BE2C (cell line): ENCODE measurements around the gene PHACTR1.

ENCODE experiments used
- DNase-seq: peaks from one replicate; pipeline ENCODE4 v3.0.0-alpha.2; 2020
- H3K27me3 ChIP-seq: fragments of 250-450 bp; sonication (Bioruptor Pico); 2 replicates; pipeline ENCODE4 v1.5.1; 2020; ENCODE audit warnings: mild to moderate bottlenecking
- H3K36me3 ChIP-seq: fragments of 250-450 bp; sonication (Bioruptor Pico); 2 replicates; pipeline ENCODE4 v1.5.1; 2020; ENCODE audit warnings: mild to moderate bottlenecking
- H3K4me1 ChIP-seq: fragments of 250-450 bp; sonication (Bioruptor Pico); 2 replicates; pipeline ENCODE4 v1.5.1; 2020
- H3K4me3 ChIP-seq: 2 replicates; pipeline ENCODE4 v1.5.1; 2011; ENCODE audit warnings: low read depth, low read length
- H3K9me3 ChIP-seq: fragments of 250-450 bp; sonication (Bioruptor Pico); 2 replicates; pipeline ENCODE4 v1.5.1; 2020
- TF ChIP-seq, protein P1 (sequence below): IDR thresholded peaks from 2 replicates; pipeline ENCODE4 v1.5.1; 2012; ENCODE audit warnings: mild to moderate bottlenecking, low read depth, low read length

The PHACTR1 gene

DNA sequence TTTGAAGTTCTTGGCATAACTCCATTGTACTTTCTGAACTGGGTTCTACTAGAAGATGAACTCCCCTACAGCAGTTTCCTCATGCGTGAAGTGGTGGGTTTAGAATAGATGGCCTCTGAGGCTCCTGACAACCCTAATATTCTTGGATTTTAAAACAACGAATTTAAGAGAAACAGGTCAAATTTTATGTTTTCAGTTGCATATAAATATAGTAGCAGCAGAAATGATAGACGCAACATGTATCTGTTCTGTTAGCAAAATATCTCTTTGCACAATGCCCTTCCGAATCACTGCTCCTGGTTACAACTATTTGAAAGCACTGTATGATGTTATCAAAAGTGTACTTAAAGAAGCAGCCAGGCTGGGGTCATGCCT is 364.6 kb downstream of the PHACTR1 start:
- Histone ChIP-seq H3K4me3 (no peak overlapping the region), H3K36me3 (no peaks in the 10 kb centered on the region), H3K9me3 (no peaks in the 10 kb centered on the region), H3K27me3 (no peaks in the 10 kb centered on the region), H3K4me1 (no peaks in the 10 kb centered on the region)
- no peak for DNase-seq
- TF ChIP-seq, protein P1, sequence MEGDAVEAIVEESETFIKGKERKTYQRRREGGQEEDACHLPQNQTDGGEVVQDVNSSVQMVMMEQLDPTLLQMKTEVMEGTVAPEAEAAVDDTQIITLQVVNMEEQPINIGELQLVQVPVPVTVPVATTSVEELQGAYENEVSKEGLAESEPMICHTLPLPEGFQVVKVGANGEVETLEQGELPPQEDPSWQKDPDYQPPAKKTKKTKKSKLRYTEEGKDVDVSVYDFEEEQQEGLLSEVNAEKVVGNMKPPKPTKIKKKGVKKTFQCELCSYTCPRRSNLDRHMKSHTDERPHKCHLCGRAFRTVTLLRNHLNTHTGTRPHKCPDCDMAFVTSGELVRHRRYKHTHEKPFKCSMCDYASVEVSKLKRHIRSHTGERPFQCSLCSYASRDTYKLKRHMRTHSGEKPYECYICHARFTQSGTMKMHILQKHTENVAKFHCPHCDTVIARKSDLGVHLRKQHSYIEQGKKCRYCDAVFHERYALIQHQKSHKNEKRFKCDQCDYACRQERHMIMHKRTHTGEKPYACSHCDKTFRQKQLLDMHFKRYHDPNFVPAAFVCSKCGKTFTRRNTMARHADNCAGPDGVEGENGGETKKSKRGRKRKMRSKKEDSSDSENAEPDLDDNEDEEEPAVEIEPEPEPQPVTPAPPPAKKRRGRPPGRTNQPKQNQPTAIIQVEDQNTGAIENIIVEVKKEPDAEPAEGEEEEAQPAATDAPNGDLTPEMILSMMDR = no peak

GRCh38 chr6:13089296-13089994 is 372.9 kb downstream of the PHACTR1 start:
- H3K27me3 ChIP-seq = no peaks in the 10 kb centered on the region
- TF ChIP-seq, protein P1 = no peak
- no peak for DNase-seq
- H3K36me3 ChIP-seq = no peaks in the 10 kb centered on the region
- H3K4me1 ChIP-seq = no peaks in the 10 kb centered on the region
- H3K4me3 ChIP-seq = no peak overlapping the region
- no peaks in the 10 kb centered on the region for H3K9me3 ChIP-seq

DNA sequence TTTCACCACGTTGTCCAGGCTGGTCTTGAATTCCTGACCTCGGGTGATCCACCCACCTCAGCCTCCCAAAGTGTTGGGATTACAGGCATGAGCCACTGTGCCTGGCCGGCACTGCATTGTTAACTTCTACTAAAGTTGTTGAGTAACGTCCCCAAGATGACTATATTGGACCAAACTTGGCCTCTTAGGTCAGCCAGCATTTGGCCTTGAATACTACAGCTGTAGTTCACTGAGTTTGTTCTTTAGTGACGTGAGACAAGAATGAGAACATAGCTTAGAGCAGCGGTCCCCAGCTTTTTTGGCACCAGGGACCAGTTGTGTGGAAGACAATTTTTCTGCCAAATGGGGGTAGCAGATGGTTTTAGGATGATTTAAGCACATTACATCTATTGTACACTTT is 374.6 kb downstream of the PHACTR1 start:
- H3K9me3 ChIP-seq = no peaks in the 10 kb centered on the region
- H3K4me3 ChIP-seq = no peak overlapping the region
- no peaks in the 10 kb centered on the region for H3K4me1 ChIP-seq
- no peaks in the 10 kb centered on the region for H3K27me3 ChIP-seq
- DNase-seq = no peak
- TF ChIP-seq, protein P1 = no peak
- H3K36me3 ChIP-seq = no peaks in the 10 kb centered on the region

GRCh38 chr6:13094781-13095425 is 378.3 kb downstream of the PHACTR1 start:
- no peaks in the 10 kb centered on the region for H3K4me1 ChIP-seq
- H3K9me3 ChIP-seq = no peaks in the 10 kb centered on the region
- no peak overlapping the region for H3K4me3 ChIP-seq
- H3K36me3 ChIP-seq = no peaks in the 10 kb centered on the region
- H3K27me3 ChIP-seq = no peaks in the 10 kb centered on the region
- no peak for DNase-seq
- TF ChIP-seq, protein P1 = no peak

DNA sequence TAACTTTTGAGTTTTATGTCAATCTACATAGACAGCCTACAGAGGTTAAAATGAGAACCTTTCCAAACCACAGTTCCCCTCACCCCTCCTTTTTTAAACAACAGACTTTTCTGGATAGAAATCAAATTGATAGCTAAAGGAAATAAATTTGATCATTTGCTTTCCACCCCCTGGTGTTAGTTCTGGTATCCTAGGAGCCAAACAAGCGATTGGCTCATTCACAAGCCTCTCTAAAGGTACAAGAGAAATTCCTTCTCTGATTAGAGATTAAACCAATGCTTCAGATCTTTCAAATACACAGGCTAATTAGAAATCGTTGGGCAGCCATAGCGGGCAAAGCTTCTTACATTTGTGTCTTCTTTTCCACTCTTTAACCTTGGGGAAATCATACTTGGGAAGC is 379.5 kb downstream of the PHACTR1 start:
- no peak for DNase-seq
- Histone ChIP-seq H3K4me1 (no peaks in the 10 kb centered on the region), H3K9me3 (no peaks in the 10 kb centered on the region), H3K36me3 (no peaks in the 10 kb centered on the region), H3K27me3 (no peaks in the 10 kb centered on the region), H3K4me3 (no peak overlapping the region)
- TF ChIP-seq, protein P1 = no peak

DNA sequence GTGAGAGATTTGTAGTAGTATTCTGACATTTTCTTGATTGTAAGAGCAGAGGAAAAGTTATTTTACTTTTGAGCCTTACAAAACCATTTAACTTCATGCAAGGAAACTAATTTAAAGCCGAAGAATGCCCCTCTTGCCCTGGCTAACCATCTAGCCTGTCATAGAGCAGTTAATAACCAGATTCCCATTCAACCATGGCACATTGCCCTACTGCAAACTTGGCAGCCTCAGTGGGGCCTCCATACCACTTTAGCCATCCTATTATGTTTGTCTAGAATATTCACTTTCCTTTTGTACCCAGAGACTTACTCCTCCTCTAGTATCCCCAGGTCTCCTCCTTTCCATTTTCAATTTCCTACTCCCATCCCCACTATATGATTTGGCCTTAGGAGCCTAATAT is 380.9 kb downstream of the PHACTR1 start:
- no peak overlapping the region for H3K4me3 ChIP-seq
- TF ChIP-seq, protein P1 = no peak

More for the DNA sequence above, 380.9 kb downstream of the PHACTR1 start:
- no peak for DNase-seq
- Histone ChIP-seq H3K36me3 (no peaks in the 10 kb centered on the region), H3K4me1 (no peaks in the 10 kb centered on the region), H3K9me3 (no peaks in the 10 kb centered on the region), H3K27me3 (no peaks in the 10 kb centered on the region)
